Heart right ventricle (tissue), 16 donors: ENCODE data around the gene CA4. TPM values are rescaled to one million over a fixed set of nuclear protein-coding genes. Genes with fewer than 3 reads are reported as not detected.

Experiments used
- ATAC-seq, 8 donors: fragments of 200-7000 bp; cut with Tn5 transposase; one replicate each; pipeline ENCODE4 v1.9.1; 2020; ENCODE audit warnings: mild to moderate bottlenecking in 8 of 8, moderate library complexity in 8 of 8, moderate number of reproducible peaks in 1 of 8
- DNase-seq, 2 donors: peaks; one replicate each; pipeline ENCODE4 v3.0.0-alpha.2; 2020
- H3K27ac ChIP-seq, 10 donors: fragments of 200-600 bp; sonication (generic) in 2 of 10; one replicate each; pipeline versions ENCODE4 v1.5.0 to v1.8.0; 2020 to 2022; ENCODE audit warnings: mild to moderate bottlenecking in 3 of 10
- H3K27me3 ChIP-seq, 7 donors: fragments of 200-600 bp; one replicate each; pipeline ENCODE4 v1.8.0; 2021 to 2022; ENCODE audit warnings: mild to moderate bottlenecking in 2 of 7
- H3K36me3 ChIP-seq, 9 donors: fragments of 200-600 bp; sonication (generic) in 1 of 9; one replicate each; pipeline versions ENCODE4 v1.5.0 to v1.8.0; 2020 to 2022; ENCODE audit warnings: mild to moderate bottlenecking in 2 of 9
- H3K4me1 ChIP-seq, 9 donors: fragments of 200-600 bp; sonication (generic) in 1 of 9; one replicate each; pipeline versions ENCODE4 v1.5.0 to v1.8.0; 2020 to 2022; ENCODE audit warnings: mild to moderate bottlenecking in 4 of 9
- H3K4me3 ChIP-seq, 10 donors: fragments of 200-600 bp; sonication (generic) in 2 of 10; one replicate each; pipeline versions ENCODE4 v1.5.0 to v1.8.0; 2020 to 2022; ENCODE audit warnings: mild to moderate bottlenecking in 7 of 10, moderate library complexity in 2 of 10
- H3K9me3 ChIP-seq, 11 donors: fragments of 200-600 bp in 10 of 11; sonication (generic) in 2 of 11; one replicate each; pipeline versions ENCODE4 v1.5.0 to v1.8.0; 2013 to 2022; ENCODE audit warnings: mild to moderate bottlenecking in 2 of 11, control low read depth in 1 of 11, moderate library complexity in 1 of 11
- WGBS, 2 donors: extraction: QIAGEN DNeasy Blood & Tissue Kit; methylation state at CpG; one replicate each; pipeline ENCODE4 v1.1.7; 2013; ENCODE audit warnings: inconsistent platforms in 1 of 2; 5-methylcytosine and 5-hydroxymethylcytosine counted together
- intact Hi-C, 10 donors: fragments of 100-400 bp; cut with DNase I; formaldehyde crosslinking; loops; one replicate each; pipeline versions ENCODE4 v1.11.1 to v1.14.2; 2022
- polyA plus RNA-seq, 2 donors: library from polyadenylated mRNA; stranded (reverse); fragments of 200-250 nt; gene quantifications; one replicate each; pipeline ENCODE4 v1.2.3, GENCODE V29; 2013
- total RNA-seq, 10 donors: library from RNA; stranded (reverse); fragmentation: NEBNext Ultra II Directional in 3 of 10; extraction: Animal tissue kit (Norgen Biotek cat#: 25700) in 3 of 10; gene quantifications; one replicate each; pipeline versions ENCODE4 v1.2.1 to v1.2.4, GENCODE V29; 2021 to 2023
- TF ChIP-seq, protein P1 (sequence below), 9 donors: fragments of 200-600 bp; sonication (generic) in 2 of 9; IDR thresholded peaks; one replicate each; pipeline versions ENCODE4 v1.5.0 to v1.8.0; 2021 to 2022; ENCODE audit warnings: antibody characterized with exemption in 9 of 9, mild to moderate bottlenecking in 5 of 9, moderate library complexity in 1 of 9
- donor health status: Arrhythmogenic right ventricular cardiomyopathy.
- donor health status: ischemic (EF 13 %, LVEDD 7.1; RV severe dilation, severe dysfunction).
- donor health status: healthy with polysubstance abuse.
- donor health status: DM: no; HTN: yes; CAD: no.
- donor health status: DM: no; HTN: no; CAD: no.
- donor health status: ischemic (EF 25% LVEDD 6.9; RV normal size, moderate dysfunction).
- donor health status: ischemic (EF 25% LVEDD 5.7; RV mildly dilated, moderate dysfunction).
- donor health status: healthy.
- donor health status: DM: yes; HTN: yes; CAD: no.
- donor health status: Ischemic cardiomyopathy.
- donor health status: ischemic (EF 35%, LVEDD 5.7; RV mildly dilated, moderate dysfunction).
- donor health status: nonischemic (EF 11% LVEDD 7.7; RV severe dilation, severe dysfunction).
- donor health status: DM: yes; HTN: yes; CAD: no.
- donor health status: PGD.
- donor health status: ischemic (EF 29% LVEDD 5.4; RV normal size, mild dysfunction).
- donor health status: nonischemic (EF 23%, LVEDD 6.1; RV moderate dilation, normal function).

Gene CA4
- total and polyA plus RNA-seq, 12 donors = 5.7 to 57.8 (median 16.2) TPM

DNA sequence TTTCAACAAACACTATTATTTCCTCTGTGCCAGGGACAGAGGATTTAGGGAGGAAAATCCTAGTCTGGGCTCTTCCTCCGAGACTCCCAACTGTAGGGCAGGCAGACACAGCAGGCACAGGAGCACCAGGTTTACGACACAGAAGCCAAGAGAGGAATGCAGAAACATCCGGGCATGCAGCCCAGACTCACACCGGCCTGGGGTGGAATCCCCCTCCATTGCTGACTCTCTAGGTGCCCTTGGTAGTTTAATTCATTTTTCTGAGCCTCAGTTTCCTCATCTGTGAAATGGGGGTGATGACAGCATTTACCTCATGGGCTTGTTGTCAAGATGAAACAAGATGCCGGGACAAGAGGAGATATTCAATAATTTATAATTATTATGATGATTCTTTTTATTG lies 14.9 kb downstream of the CA4 start:
- H3K27ac ChIP-seq = peak overlapping the region in 1 of 10 donors; percentile 48
- TF ChIP-seq, protein P1, sequence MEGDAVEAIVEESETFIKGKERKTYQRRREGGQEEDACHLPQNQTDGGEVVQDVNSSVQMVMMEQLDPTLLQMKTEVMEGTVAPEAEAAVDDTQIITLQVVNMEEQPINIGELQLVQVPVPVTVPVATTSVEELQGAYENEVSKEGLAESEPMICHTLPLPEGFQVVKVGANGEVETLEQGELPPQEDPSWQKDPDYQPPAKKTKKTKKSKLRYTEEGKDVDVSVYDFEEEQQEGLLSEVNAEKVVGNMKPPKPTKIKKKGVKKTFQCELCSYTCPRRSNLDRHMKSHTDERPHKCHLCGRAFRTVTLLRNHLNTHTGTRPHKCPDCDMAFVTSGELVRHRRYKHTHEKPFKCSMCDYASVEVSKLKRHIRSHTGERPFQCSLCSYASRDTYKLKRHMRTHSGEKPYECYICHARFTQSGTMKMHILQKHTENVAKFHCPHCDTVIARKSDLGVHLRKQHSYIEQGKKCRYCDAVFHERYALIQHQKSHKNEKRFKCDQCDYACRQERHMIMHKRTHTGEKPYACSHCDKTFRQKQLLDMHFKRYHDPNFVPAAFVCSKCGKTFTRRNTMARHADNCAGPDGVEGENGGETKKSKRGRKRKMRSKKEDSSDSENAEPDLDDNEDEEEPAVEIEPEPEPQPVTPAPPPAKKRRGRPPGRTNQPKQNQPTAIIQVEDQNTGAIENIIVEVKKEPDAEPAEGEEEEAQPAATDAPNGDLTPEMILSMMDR (IDR thresholded peaks at IDR 0.05) = no peak
- no peaks in the 10 kb centered on the region for H3K9me3 ChIP-seq
- H3K4me1 ChIP-seq = peaks cover 0 to 72% (median 62%) of the 10 kb centered on the region in 9 donors
- DNase-seq = no peak
- peaks cover 0 to 21% (median under 1%) of the 10 kb centered on the region in 7 donors for H3K27me3 ChIP-seq
- WGBS, 2 donors = 47 to 51% methylated on average over 5 of the region's 5 CpGs
- ATAC-seq = no peak
- no peaks in the 10 kb centered on the region for H3K36me3 ChIP-seq
- H3K4me3 ChIP-seq = no peak overlapping the region
- intact Hi-C loops = no loop called here

DNA sequence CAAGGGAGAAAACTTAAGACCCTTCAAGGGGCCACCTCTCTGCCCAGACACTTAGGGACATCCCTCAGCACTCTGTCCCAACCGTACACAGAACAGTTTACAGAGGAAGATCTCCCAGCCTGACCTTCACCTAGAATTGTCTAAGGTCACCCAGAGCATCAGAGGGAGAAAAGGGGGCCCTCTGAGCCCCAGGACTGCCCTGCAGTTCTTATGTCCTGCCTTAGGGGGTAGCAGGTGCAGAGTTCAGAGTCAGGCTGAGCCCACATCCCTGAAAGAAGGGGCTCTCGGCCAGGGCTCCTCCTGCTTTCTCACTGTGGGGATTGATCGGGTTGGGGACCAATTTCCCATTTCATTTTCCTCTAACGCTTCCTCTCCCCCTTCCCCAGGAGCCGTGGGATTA lies 15.4 kb downstream of the CA4 start:
- no peak overlapping the region for H3K4me3 ChIP-seq
- intact Hi-C loops = no loop called here
- ATAC-seq (no peak), DNase-seq (no peak)
- TF ChIP-seq, protein P1 (IDR thresholded peaks at IDR 0.05) = no peak
- 48 to 51% methylated on average over 5 of the region's 5 CpGs for whole genome bisulfite sequencing, 2 donors
- H3K27ac ChIP-seq = peak overlapping the region in 1 of 10 donors; percentile 39
- no peaks in the 10 kb centered on the region for H3K9me3 ChIP-seq
- H3K4me1 ChIP-seq = peaks cover 0 to 77% (median 63%) of the 10 kb centered on the region in 9 donors
- peaks cover 0 to 16% (median 0%) of the 10 kb centered on the region in 7 donors for H3K27me3 ChIP-seq
- no peaks in the 10 kb centered on the region for H3K36me3 ChIP-seq

DNA sequence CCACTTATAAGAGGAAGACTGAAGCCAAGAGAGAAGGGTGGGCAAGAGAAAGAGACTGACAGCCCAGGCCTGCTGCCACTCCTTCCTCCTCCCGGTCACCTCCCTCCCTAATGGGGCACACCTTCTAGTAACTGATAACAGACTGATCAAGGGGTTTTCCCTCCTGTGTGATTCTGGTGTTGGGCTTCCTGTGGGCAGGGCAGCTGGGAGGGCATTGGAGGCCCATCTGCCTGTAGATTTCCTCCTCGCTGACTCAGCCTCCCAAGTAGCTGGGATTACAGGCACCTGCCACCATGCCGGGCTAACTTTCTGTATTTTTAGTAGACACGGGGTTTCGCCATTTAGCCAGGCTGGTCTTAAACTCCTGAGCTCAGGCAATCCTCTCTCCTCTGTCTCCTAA lies 16.2 kb downstream of the CA4 start:
- H3K27me3 ChIP-seq = peaks cover 0 to 15% (median 0%) of the 10 kb centered on the region in 7 donors
- WGBS, 2 donors = 75% methylated on average over 5 of the region's 5 CpGs
- peak overlapping the region in 1 of 10 donors; percentile 39 for H3K27ac ChIP-seq
- no peaks in the 10 kb centered on the region for H3K36me3 ChIP-seq
- intact Hi-C loops = no loop called here
- no peak for ATAC-seq
- DNase-seq = no peak
- peaks cover 0 to 82% (median 63%) of the 10 kb centered on the region in 9 donors for H3K4me1 ChIP-seq
- no peak overlapping the region for H3K4me3 ChIP-seq
- TF ChIP-seq, protein P1 (IDR thresholded peaks at IDR 0.05) = no peak
- H3K9me3 ChIP-seq = no peaks in the 10 kb centered on the region

DNA sequence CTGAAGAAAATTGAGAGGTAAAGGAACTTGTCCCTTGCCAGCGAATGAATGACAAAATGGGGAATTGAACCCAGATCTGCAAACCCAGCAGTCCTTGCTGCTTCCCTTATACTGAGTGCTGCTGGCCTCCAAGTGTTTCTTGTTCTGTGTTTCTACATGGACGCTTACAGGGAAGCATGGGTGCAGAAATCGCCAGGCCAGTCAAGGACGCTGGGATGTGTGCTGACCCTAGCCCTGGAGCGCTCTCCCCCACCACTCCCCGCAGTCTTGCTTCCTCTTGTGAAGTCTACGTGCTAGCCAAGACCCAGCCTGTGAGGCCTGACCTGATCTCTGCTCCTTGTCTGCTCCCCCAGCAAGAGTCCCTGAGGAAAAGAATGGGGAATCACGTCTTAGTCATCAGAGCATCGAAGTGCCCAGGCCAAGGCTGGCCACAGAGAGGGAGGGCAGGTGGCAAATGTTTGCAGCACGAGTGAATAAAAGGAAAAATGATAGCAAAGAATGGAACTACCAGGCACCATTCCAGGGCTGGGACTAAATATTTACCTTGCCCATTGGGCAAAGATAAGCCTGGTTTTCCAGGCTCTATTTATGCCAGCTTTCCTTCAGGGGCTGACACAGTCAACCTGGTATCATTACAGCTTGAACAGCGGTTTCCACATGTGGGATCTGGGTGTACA lies 17.4 kb downstream of the CA4 start:
- no peaks in the 10 kb centered on the region for H3K36me3 ChIP-seq
- peaks cover 0 to 8% (median 0%) of the 10 kb centered on the region in 7 donors for H3K27me3 ChIP-seq
- 56 to 60% methylated on average over 11 of the region's 11 CpGs for WGBS, 2 donors
- H3K4me3 ChIP-seq = no peak overlapping the region
- TF ChIP-seq, protein P1 (IDR thresholded peaks at IDR 0.05) = no peak
- DNase-seq = no peak
- intact Hi-C loops = no loop called here
- H3K4me1 ChIP-seq = peaks cover 0 to 79% (median 56%) of the 10 kb centered on the region in 9 donors
- H3K27ac ChIP-seq = peak overlapping the region in 1 of 10 donors; percentile 65
- peak in 1 of 8 donors; percentile 2 for ATAC-seq
- H3K9me3 ChIP-seq = no peaks in the 10 kb centered on the region
